Common myeloid progenitor, CD34-positive (primary cell): Measurements from ENCODE around the gene PRG2.

Experiments used
- CTCF ChIA-PET: fragments of 350-600 bp; sonication (Branson Sonifier 250); formaldehyde crosslinking; loops from one replicate; lab custom pipeline; 2021; ENCODE audit warnings: antibody characterized with exemption; lab: Charles Lee
- POLR2A ChIA-PET: fragments of 350-600 bp; sonication (Branson Sonifier 250); formaldehyde crosslinking; loops from one replicate; lab custom pipeline; 2021; ENCODE audit warnings: antibody characterized with exemption; lab: Charles Lee
- DNase-seq, 3 donors: peaks; one replicate each; pipeline versions ENCODE4 v3.0.0 to v3.0.0-alpha.2; 2013
- H3K27ac ChIP-seq, 2 experiments: 1 replicate in 1 of 2; 2 replicates in 1 of 2; pipeline ENCODE4 v1.7.0; 2013; ENCODE audit warnings: inconsistent platforms in 2 of 2, low read length in 2 of 2, mild to moderate bottlenecking in 2 of 2, low read depth in 1 of 2, moderate library complexity in 1 of 2; ENCODE audit not compliant: severe bottlenecking in 2 of 2, insufficient read depth in 1 of 2, poor library complexity in 1 of 2
- H3K27me3 ChIP-seq, 5 experiments: replicated peaks in 2 of 5; 1 replicate in 3 of 5; 2 replicates in 2 of 5; pipeline versions ENCODE4 v1.6.1 to v1.7.0; 2013; ENCODE audit warnings: low read length in 4 of 5, mild to moderate bottlenecking in 2 of 5, moderate library complexity in 2 of 5, inconsistent platforms in 1 of 5; ENCODE audit not compliant: insufficient read depth in 5 of 5, control insufficient read depth in 4 of 5
- H3K36me3 ChIP-seq, 4 experiments: 1 replicate in 2 of 4; 2 replicates in 2 of 4; pipeline versions ENCODE4 v1.6.1 to v1.7.0; 2013; ENCODE audit warnings: low read length in 3 of 4, control low read depth in 1 of 4, mild to moderate bottlenecking in 1 of 4; ENCODE audit not compliant: control insufficient read depth in 4 of 4, insufficient read depth in 4 of 4
- H3K4me1 ChIP-seq, 4 experiments: 1 replicate in 3 of 4; 2 replicates in 1 of 4; pipeline versions ENCODE4 v1.6.1 to v1.7.1; 2013; ENCODE audit warnings: low read length in 3 of 4, mild to moderate bottlenecking in 3 of 4, control low read depth in 1 of 4, inconsistent platforms in 1 of 4, moderate library complexity in 1 of 4; ENCODE audit not compliant: control insufficient read depth in 4 of 4, insufficient read depth in 4 of 4; ENCODE audit errors: control extremely low read depth in 1 of 4
- H3K4me3 ChIP-seq, 7 experiments: 1 replicate in 4 of 7; 2 replicates in 3 of 7; pipeline versions ENCODE4 v1.5.1 to v1.7.0; 2013; ENCODE audit warnings: mild to moderate bottlenecking in 7 of 7, low read length in 6 of 7, moderate library complexity in 6 of 7, inconsistent platforms in 2 of 7, low read depth in 2 of 7, control low read depth in 1 of 7; ENCODE audit not compliant: insufficient read depth in 4 of 7, control insufficient read depth in 1 of 7; ENCODE audit errors: extremely low read depth in 1 of 7
- H3K9me3 ChIP-seq, 5 experiments: 1 replicate in 4 of 5; 2 replicates in 1 of 5; pipeline versions ENCODE4 v1.6.1 to v1.7.1; 2013; ENCODE audit warnings: low read length in 4 of 5, mild to moderate bottlenecking in 2 of 5, inconsistent platforms in 1 of 5, low read depth in 1 of 5, moderate library complexity in 1 of 5; ENCODE audit not compliant: control insufficient read depth in 4 of 5, insufficient read depth in 2 of 5; ENCODE audit errors: control extremely low read depth in 1 of 5
- WGBS: methylation state at CpG from one replicate; pipeline ENCODE4 v1.1.5; 2013; ENCODE audit not compliant: insufficient coverage; 5-methylcytosine and 5-hydroxymethylcytosine counted together

PRG2 gene

GRCh38 chr11:57343825-57344224 lies 46.6 kb downstream of the PRG2 start:
- ChIA-PET CTCF (interaction anchor here (1.0 to 8.7 kb wide), 10 partner anchors 9 to 190 kb away, joined by 3 to 63 read pairs (median 4); no protein-coding TSS in a partner anchor), POLR2A (no interaction called here)
- no peak overlapping the region for H3K27ac ChIP-seq
- H3K27me3 ChIP-seq, result peaks cover 0 to 2% (median 0%) of the 10 kb centered on the region in 5 experiments
- H3K4me1 ChIP-seq, result peaks cover 0 to 11% (median 0%) of the 10 kb centered on the region in 4 experiments
- 88% methylated on average over 3 of the region's 7 CpGs for WGBS
- no peak overlapping the region for H3K4me3 ChIP-seq
- H3K36me3 ChIP-seq, result no peaks in the 10 kb centered on the region
- no peaks in the 10 kb centered on the region for H3K9me3 ChIP-seq
- no peak for DNase-seq

DNA sequence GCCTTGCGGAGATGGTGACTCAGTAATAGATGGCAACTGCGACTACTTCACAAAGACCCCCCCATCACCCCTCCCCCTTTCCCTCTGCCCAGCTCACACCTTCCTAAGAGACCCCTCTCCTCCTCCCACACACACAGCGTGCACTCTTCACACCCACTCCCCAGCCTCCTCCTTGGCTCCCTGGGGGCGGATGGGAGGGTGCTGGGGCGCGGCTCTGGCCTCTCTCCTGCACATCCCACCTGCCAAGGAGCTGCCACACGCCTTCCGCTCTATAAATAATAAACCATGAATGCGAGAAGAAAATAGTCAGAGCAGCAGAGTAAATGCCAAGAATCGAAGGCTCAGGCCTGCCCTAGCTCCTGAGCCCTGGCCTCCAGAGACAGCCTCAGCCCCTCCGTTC lies 47.7 kb downstream of the PRG2 start:
- H3K4me1 ChIP-seq, result peaks cover 0 to 5% (median 0%) of the 10 kb centered on the region in 4 experiments
- H3K4me3 ChIP-seq, result no peak overlapping the region
- no peak for DNase-seq
- H3K9me3 ChIP-seq, result no peaks in the 10 kb centered on the region
- H3K27me3 ChIP-seq, result peaks cover 0 to 2% (median 0%) of the 10 kb centered on the region in 5 experiments
- H3K27ac ChIP-seq, result no peak overlapping the region
- H3K36me3 ChIP-seq, result no peaks in the 10 kb centered on the region
- CTCF ChIA-PET, result interaction anchor here (1.1 to 8.7 kb wide), 11 partner anchors 10 to 300 kb away, joined by 3 to 63 read pairs (median 4); partner anchors contain the start of gene TNKS1BP1
- POLR2A ChIA-PET, result no interaction called here
- WGBS, result 98% methylated on average over 9 of the region's 11 CpGs

DNA sequence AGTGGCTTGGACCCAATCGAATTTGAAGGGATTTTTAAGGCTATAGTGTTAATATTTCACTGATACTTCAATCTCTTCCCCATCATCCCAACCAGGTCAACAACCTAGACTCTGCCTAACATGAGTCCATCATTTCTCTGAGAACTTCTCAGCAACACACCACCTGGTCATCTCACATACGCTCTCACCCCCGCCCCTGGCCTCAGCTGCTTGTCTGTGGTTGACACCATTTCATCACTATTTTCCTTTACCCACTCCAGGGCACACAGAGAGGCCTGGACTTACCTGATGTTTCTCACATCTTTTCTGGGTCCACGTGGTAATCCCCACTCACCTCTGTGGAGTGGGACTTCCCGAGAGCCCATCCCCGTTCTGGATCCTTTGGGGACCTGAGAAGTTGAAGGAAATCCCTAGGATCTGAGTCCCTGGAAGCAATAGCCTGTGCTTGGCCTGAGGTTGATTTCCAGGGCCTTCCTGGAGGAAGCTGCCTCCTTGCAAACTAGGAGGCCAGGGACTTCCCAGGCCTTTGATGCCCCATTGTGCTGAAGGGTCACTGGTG lies 49.1 kb downstream of the PRG2 start:
- POLR2A ChIA-PET, result no interaction called here

GRCh38 chr11:57340039-57340615 lies 50.3 kb downstream of the PRG2 start:
- CTCF ChIA-PET, result interaction anchor here (1.1 to 4.4 kb wide), 8 partner anchors 8 to 144 kb away, joined by 3 to 18 read pairs (median 5); partner anchors contain the start of genes RTN4RL2 and TNKS1BP1
- DNase-seq, result peak in 1 of 3 donors; percentile 30
- Histone ChIP-seq H3K9me3 (no peaks in the 10 kb centered on the region), H3K27ac (no peak overlapping the region), H3K4me3 (no peak overlapping the region), H3K4me1 (peaks cover 0 to 11% (median 8%) of the 10 kb centered on the region in 4 experiments), H3K36me3 (no peaks in the 10 kb centered on the region), H3K27me3 (peaks cover 0 to 2% (median 0%) of the 10 kb centered on the region in 5 experiments)
- WGBS, result 60% methylated on average over 12 of the region's 12 CpGs
- POLR2A ChIA-PET, result interaction anchor here (0.7 kb wide), 1 partner anchor 15 kb away, joined by 4 read pairs; no protein-coding TSS in a partner anchor

More for the DNA sequence above, 49.1 kb downstream of the PRG2 start:
- Histone ChIP-seq H3K4me1 (peaks cover 0 to 5% (median 3%) of the 10 kb centered on the region in 4 experiments), H3K27ac (no peak overlapping the region), H3K9me3 (no peaks in the 10 kb centered on the region), H3K4me3 (no peak overlapping the region), H3K36me3 (no peaks in the 10 kb centered on the region), H3K27me3 (peaks cover 0 to 2% (median 0%) of the 10 kb centered on the region in 5 experiments)
- no peak for DNase-seq
- CTCF ChIA-PET, result interaction anchor here (0.6 to 8.7 kb wide), 5 partner anchors 11 to 264 kb away, joined by 3 to 63 read pairs (median 4); no protein-coding TSS in a partner anchor
- 94% methylated on average over 5 of the region's 6 CpGs for WGBS

DNA sequence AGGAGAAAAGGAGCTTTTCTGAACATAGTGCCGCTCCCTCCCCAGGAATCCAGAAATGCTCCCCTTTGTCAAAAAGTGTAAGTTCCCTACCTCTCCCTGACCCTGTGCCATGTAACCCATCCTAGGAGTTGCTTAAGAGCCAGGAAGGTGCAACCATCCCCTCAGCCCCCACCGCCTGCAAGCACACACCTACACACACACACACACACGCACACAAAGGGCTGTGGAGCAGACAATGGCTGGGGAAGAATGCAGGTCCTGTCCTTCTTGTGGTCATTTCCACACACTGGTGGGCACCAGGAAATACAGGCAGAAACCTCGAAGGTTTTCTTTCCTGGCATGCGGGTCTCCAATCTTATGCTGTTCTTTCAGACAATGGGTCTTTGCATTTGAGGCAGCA lies 51.1 kb downstream of the PRG2 start:
- Histone ChIP-seq H3K27ac (no peak overlapping the region), H3K27me3 (peaks cover 0 to 2% (median 0%) of the 10 kb centered on the region in 5 experiments), H3K4me1 (peaks cover 5 to 19% (median 16%) of the 10 kb centered on the region in 4 experiments), H3K9me3 (no peaks in the 10 kb centered on the region), H3K36me3 (peaks cover 0 to 3% (median 0%) of the 10 kb centered on the region in 4 experiments), H3K4me3 (no peak overlapping the region)
- ChIA-PET CTCF (interaction anchor here (0.9 to 4.4 kb wide), 11 partner anchors 8 to 269 kb away, joined by 3 to 18 read pairs (median 5); partner anchors contain the start of gene TNKS1BP1), POLR2A (no interaction called here)
- WGBS, result 74% methylated on average over 3 of the region's 5 CpGs
- DNase-seq, result no peak

DNA sequence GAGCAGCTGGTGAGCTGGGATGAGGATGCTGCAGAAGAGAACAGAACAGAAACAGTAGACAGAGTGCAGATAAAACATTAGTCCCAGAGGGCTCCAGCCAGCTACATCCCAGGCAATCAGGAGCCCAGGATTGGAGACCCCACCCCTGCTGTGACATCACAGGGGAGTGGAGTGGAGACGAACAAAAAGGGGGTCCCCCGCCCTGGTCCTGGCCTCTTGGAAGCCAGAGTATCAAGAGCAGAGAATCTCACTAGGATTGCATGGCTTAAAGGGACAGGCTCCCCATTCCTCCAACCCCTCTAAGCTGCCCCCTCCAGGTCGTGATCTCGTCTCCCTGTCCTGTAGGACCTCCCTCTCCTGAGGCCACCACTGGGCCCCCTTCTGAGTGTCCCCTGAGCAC lies 52.3 kb downstream of the PRG2 start, which contains the start of gene P2RX3:
Gene P2RX3, plus strand, starts transcription at position 211 of the 400 bp plus-strand sequence. CDS start 199 bp downstream, outside the sequence.
- Histone ChIP-seq H3K36me3 (peaks cover 0 to 14% (median 6%) of the 10 kb centered on the region in 4 experiments), H3K4me1 (peaks cover 5 to 24% (median 17%) of the 10 kb centered on the region in 4 experiments), H3K27ac (no peak within 1 kb of the TSS), H3K4me3 (no peak within 1 kb of the TSS), H3K27me3 (peaks cover 0 to 2% (median 0%) of the 10 kb centered on the region in 5 experiments), H3K9me3 (no peaks in the 10 kb centered on the region)
- ChIA-PET POLR2A (no interaction called here), CTCF (interaction anchor here (0.6 to 4.4 kb wide), 13 partner anchors 8 to 270 kb away, joined by 3 to 18 read pairs (median 4); no protein-coding TSS in a partner anchor)
- no peak for DNase-seq
- 94% methylated on average over 4 of the region's 4 CpGs for WGBS
